HG02870 (cell line): ENCODE data around the gene CHMP3.
"Not testable (repeated sequence)": the region's sequence is repeated elsewhere in the genome, so short reads cannot be mapped to it uniquely, and the experiment has no call there.

Experiments
- ATAC-seq: cut with Tn5 transposase; IDR thresholded peaks from one replicate; pipeline ENCODE4 v1.9.1; 2021; ENCODE audit warnings: mild to moderate bottlenecking, moderate library complexity; ENCODE audit not compliant: unreplicated experiment

The CHMP3 gene

GRCh38 chr2:86512892-86513291 lies 50.4 kb downstream of the CHMP3 start:
- no peak for ATAC-seq

GRCh38 chr2:86512034-86512433 lies 51.2 kb downstream of the CHMP3 start:
- ATAC-seq, result no peak

GRCh38 chr2:86510436-86510933 lies 52.8 kb downstream of the CHMP3 start:
- ATAC-seq, result no peak

GRCh38 chr2:86507600-86507999 lies 55.6 kb downstream of the CHMP3 start:
- ATAC-seq, result no peak

- ATAC-seq, result no peak
These were observed 62.7 kb downstream of the CHMP3 start for GRCh38 chr2:86500325-86501083.

- no peak for ATAC-seq
These were observed 63.9 kb downstream of the CHMP3 start for GRCh38 chr2:86499326-86499725.

- no peak for ATAC-seq
These were observed 64.6 kb downstream of the CHMP3 start for GRCh38 chr2:86498468-86499260.

GRCh38 chr2:86496391-86496790 lies 66.9 kb downstream of the CHMP3 start:
- not testable (repeated sequence) for ATAC-seq

GRCh38 chr2:86492048-86492453 lies 71.2 kb downstream of the CHMP3 start:
- no peak for ATAC-seq

- no peak for ATAC-seq
These were observed 72.2 kb downstream of the CHMP3 start for GRCh38 chr2:86491088-86491487.

GRCh38 chr2:86490245-86490644 lies 73.0 kb downstream of the CHMP3 start:
- ATAC-seq, result no peak

- no peak for ATAC-seq
These were observed 73.7 kb downstream of the CHMP3 start for GRCh38 chr2:86489542-86489941.

GRCh38 chr2:86488561-86489250 lies 74.5 kb downstream of the CHMP3 start:
- no peak for ATAC-seq

- no peak for ATAC-seq
These were observed 76.2 kb downstream of the CHMP3 start for GRCh38 chr2:86487062-86487461.

- ATAC-seq, result no peak
These were observed 77.4 kb downstream of the CHMP3 start for GRCh38 chr2:86485802-86486201.

GRCh38 chr2:86485103-86485502 lies 78.1 kb downstream of the CHMP3 start:
- ATAC-seq, result no peak

GRCh38 chr2:86484385-86484784 lies 78.9 kb downstream of the CHMP3 start:
- no peak for ATAC-seq

- ATAC-seq, result no peak
These were observed 81.2 kb downstream of the CHMP3 start for GRCh38 chr2:86482034-86482433.

GRCh38 chr2:86480105-86480504 lies 83.1 kb downstream of the CHMP3 start:
- no peak for ATAC-seq

- no peak for ATAC-seq
These were observed 85.9 kb downstream of the CHMP3 start for GRCh38 chr2:86477349-86477748.

GRCh38 chr2:86476918-86477317 lies 86.3 kb downstream of the CHMP3 start:
- ATAC-seq, result no peak
